GM10266 (cell line): ENCODE results near the gene PRKAG1.
A peak's percentile ranks its signal among the peaks of the same experiment; 100 is the strongest.

Experiments
- DNase-seq: peaks from one replicate; pipeline ENCODE4 v3.0.0; 2012; ENCODE audit errors: extremely low spot score
- TF ChIP-seq, protein P1 (sequence below): IDR thresholded peaks from 2 replicates; pipeline ENCODE4 v1.5.1; 2012; ENCODE audit warnings: mild to moderate bottlenecking, low read depth; ENCODE audit not compliant: control insufficient read depth, insufficient read depth; ENCODE audit errors: missing control alignments

Gene PRKAG1

DNA sequence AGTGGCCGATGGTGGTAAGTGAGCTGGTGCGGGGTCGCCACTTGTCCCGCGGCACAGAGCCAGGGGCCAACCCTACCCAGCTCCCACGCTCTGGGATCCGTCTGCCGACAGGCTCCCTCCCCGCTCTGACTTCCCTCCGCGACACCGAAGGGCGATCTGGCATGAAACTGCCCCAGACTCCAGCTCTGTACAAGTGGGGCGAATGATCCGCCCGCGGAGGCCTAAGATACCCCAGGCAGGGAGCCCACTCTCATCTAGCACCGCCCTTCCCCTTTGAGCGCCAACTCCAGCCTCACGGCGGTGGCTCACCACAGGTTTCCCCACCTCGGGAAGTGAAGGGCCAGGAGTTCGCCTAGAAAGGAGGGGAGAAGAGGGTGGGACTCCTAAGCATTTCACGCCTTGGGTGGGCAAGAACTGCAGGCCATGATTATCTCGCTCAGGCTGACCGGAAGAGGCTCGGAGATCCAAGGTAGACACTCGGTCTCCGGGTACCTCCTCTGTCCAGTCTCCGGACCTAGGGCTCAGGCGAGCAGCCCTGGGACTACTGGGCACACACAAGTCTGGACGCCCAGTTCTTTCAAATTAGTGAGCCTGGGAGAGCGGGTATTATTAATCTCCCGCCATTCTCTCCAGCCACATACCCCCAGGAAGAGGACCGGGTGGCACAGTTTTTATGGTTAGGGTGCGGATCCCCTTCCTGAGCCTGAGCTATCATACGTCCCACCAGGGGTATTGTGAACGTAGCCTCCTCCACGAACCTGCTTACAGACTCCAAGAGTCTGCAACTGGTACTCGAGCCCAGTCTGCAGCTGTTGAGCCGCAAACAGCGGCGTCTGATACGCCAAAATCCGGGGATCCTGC lies 39.6 kb downstream of the PRKAG1 start:
- no peak for DNase-seq
- TF ChIP-seq, protein P1, sequence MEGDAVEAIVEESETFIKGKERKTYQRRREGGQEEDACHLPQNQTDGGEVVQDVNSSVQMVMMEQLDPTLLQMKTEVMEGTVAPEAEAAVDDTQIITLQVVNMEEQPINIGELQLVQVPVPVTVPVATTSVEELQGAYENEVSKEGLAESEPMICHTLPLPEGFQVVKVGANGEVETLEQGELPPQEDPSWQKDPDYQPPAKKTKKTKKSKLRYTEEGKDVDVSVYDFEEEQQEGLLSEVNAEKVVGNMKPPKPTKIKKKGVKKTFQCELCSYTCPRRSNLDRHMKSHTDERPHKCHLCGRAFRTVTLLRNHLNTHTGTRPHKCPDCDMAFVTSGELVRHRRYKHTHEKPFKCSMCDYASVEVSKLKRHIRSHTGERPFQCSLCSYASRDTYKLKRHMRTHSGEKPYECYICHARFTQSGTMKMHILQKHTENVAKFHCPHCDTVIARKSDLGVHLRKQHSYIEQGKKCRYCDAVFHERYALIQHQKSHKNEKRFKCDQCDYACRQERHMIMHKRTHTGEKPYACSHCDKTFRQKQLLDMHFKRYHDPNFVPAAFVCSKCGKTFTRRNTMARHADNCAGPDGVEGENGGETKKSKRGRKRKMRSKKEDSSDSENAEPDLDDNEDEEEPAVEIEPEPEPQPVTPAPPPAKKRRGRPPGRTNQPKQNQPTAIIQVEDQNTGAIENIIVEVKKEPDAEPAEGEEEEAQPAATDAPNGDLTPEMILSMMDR = no peak

DNA sequence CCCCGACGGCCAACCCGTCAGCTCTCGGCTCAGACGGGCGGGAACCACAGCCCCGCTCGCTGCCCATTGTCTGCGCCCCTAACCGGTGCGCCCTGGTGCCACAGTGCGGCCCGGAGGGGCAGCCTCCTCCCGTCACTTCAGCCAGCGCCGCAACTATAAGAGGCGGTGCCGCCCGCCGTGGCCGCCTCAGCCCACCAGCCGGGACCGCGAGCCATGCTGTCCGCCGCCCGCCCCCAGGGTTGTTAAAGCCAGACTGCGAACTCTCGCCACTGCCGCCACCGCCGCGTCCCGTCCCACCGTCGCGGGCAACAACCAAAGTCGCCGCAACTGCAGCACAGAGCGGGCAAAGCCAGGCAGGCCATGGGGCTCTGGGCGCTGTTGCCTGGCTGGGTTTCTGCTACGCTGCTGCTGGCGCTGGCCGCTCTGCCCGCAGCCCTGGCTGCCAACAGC lies 40.3 kb downstream of the PRKAG1 start, which contains the start of gene WNT1:
TSS of gene WNT1 (plus strand) at position 32 of the 450 bp plus-strand sequence. CDS start at position 361, 329 bp downstream.
- DNase-seq = no peak
- TF ChIP-seq, protein P1 = no peak

DNA sequence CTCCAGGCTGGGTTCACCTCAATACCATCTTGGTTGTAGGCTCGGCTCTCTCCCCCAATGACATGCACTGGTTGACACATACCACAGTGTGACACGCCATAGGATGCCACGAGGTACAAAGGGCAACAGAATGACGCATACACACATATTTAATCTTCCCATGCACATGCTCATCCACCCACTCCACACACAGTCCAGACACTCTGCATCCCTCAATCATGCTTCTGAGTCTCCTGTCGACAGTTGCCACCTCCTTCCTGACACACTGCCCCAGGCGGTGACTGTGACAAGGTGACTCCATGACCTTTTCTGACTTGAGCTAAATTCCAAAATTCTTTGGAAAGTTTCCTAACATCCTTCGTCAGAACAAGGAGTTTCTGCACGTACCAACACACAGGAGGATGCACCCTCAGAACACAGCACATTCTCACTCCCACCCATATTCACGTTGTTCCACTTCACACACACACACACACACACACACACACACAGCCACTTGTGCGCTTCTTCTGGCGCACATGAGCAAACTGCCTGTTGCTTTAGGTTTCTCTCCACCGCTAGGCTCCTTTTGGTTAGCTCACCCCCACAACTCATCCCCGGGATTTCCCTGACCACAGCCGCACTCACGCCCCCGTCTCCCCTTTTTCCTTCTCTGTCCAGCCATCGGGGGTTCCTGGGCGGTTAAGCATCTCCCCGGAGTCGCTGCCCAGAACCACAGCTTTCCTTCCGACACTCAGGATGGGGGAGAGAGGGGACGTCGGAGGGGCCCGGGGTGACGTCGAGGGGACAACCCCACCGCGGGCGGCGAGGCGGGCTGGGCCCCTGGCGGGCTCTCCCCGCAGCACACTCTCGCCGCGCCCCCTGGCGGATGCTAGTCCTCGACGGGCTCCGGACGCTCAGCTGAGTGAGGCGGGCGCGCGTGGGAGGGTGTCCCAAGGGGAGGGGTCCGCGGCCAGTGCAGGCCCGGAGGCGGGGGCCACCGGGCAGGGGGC lies 41.0 kb downstream of the PRKAG1 start:
- TF ChIP-seq, protein P1 = peak; percentile 81
- DNase-seq = peak; percentile 91

DNA sequence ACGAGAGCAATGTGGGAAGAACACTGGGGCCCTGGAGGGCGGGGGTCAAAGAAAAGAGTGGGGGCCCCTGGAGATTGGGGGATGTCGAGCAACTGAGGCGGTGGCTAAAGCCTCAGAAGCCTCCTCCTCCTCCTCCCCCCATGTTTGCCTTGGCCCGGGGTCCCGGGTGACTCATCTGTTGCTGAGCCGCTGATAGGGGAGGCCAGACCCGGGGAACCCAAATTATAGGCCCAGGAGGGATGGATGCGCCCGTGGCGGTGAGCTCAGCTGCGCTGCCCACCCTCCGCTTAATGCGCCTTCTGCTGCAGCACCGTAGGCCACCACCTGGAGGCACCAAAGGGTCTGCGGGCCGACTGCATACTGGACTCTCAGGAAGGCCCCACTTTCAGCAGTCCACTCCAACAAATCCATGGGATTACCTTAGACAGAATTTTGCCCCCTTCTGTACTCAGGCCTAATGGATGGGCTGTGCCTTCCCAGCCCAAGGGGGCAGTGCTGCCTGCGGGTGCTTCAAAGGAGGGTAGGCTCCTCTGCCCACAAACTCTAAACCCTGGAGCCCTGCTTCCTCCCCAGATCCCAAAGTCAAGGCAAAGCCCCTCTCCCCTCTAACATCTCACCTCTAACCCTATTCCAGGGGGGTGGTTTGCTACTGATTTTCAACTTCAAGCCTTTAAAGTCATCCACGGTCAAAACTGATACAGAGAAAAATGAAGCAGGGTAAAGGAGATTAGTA lies 44.5 kb downstream of the PRKAG1 start:
- peak; percentile 67 for DNase-seq
- TF ChIP-seq, protein P1 = peak; percentile 63

DNA sequence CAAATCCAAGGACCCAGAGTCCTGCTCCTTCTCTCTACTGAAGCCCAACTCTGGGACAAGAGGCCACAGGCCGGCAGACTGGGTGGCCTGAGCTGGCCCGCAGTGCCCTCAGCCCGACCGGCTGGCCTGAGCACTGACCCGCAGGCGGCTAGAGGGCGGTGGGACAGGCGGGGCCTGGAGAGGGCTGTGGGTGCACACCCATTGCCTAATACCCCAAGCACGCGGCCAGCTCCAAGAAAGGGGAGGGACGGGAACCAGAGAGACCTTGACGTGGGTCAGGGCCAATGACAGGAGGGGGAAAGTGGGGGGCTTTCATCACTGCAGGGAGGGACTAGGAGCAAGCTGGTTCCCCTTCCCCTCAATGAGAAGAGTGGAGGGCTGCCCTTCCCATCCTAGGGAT lies 45.0 kb downstream of the PRKAG1 start:
- DNase-seq = no peak
- TF ChIP-seq, protein P1 = no peak

DNA sequence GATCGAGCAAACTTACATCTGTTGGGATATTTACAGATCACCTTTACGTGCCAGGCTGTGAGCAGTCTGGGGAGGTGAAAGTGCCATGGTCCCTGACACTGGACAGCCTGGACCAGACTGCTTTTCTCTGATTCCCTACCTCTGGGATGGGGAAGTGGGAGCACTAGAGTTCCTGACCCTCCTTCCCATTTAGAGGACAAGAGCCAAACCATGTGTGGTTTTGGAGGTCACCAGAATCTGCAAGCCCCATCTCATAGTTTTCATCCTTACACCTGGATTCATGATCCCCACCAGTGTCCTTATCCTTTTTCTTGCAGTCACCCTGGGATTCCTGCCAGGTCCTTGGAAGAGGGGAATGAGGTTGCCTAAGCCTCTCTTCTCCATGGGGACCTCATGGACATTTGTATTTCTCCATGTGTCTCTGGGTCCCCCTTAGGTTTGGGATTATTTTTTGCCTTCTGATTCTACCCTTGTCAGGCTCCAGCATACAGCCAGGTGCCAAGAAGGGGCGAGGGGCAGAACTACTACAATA lies 45.6 kb downstream of the PRKAG1 start:
- DNase-seq = no peak
- TF ChIP-seq, protein P1 = no peak
